Hepatocyte (in vitro differentiated cells): Measurements from ENCODE around the gene CSTF3. TPM values are rescaled to one million over a fixed set of nuclear protein-coding genes. Genes with fewer than 3 reads are reported as not detected.

Experiments used
- DNase-seq: peaks from one replicate; pipeline ENCODE4 v3.0.0-alpha.2; 2016; ENCODE audit warnings: low spot score
- H2AFZ ChIP-seq: fragments of 200-600 bp; sonication (generic); 2 replicates; pipeline ENCODE4 v1.6.0; 2016; ENCODE audit warnings: antibody characterized with exemption, mild to moderate bottlenecking
- H3K27ac ChIP-seq: fragments of 200-600 bp; sonication (generic); 2 replicates; pipeline ENCODE4 v1.5.1; 2016; ENCODE audit warnings: mild to moderate bottlenecking
- H3K27me3 ChIP-seq: fragments of 200-600 bp; sonication (generic); 2 replicates; pipeline ENCODE4 v1.6.1; 2016
- H3K36me3 ChIP-seq: fragments of 200-600 bp; sonication (generic); replicated peaks from 2 replicates; pipeline ENCODE4 v1.5.1; 2016; ENCODE audit warnings: low read depth; ENCODE audit not compliant: insufficient read depth
- H3K4me1 ChIP-seq: fragments of 200-600 bp; sonication (generic); 2 replicates; pipeline ENCODE4 v1.5.1; 2016; ENCODE audit warnings: mild to moderate bottlenecking, moderate library complexity; ENCODE audit not compliant: insufficient read depth
- H3K4me2 ChIP-seq: fragments of 200-600 bp; sonication (generic); 2 replicates; pipeline ENCODE4 v1.6.0; 2016
- H3K4me3 ChIP-seq: fragments of 200-600 bp; sonication (generic); 2 replicates; pipeline ENCODE4 v1.5.1; 2016; ENCODE audit warnings: mild to moderate bottlenecking
- H3K79me2 ChIP-seq: fragments of 200-600 bp; sonication (generic); 2 replicates; pipeline ENCODE4 v1.6.0; 2017; ENCODE audit warnings: mild to moderate bottlenecking
- H3K9me2 ChIP-seq: fragments of 200-600 bp; sonication (generic); replicated peaks from 2 replicates; pipeline ENCODE4 v1.6.0; 2017; ENCODE audit warnings: mild to moderate bottlenecking; ENCODE audit not compliant: insufficient read depth
- H3K9me3 ChIP-seq: fragments of 200-600 bp; sonication (generic); 2 replicates; pipeline ENCODE4 v1.5.1; 2016; ENCODE audit warnings: low read depth, mild to moderate bottlenecking
- H4K20me1 ChIP-seq: fragments of 200-600 bp; sonication (generic); 2 replicates; pipeline ENCODE4 v1.6.0; 2016; ENCODE audit warnings: mild to moderate bottlenecking; ENCODE audit not compliant: insufficient read depth, poor library complexity, severe bottlenecking
- EZH2 ChIP-seq: fragments of 200-600 bp; sonication (generic); IDR thresholded peaks from 2 replicates; pipeline ENCODE4 v1.6.1; 2016; ENCODE audit warnings: antibody characterized with exemption, mild to moderate bottlenecking, borderline replicate concordance
- EZH2phosphoT487 ChIP-seq: fragments of 200-600 bp; sonication (generic); IDR thresholded peaks from one replicate; pipeline ENCODE4 v1.6.1; 2018; ENCODE audit warnings: antibody characterized with exemption, mild to moderate bottlenecking, low read depth, moderate library complexity; ENCODE audit not compliant: unreplicated experiment, severe bottlenecking
- WGBS: methylation state at CpG from one replicate; pipeline ENCODE4 v1.1.6; 2016; ENCODE audit warnings: low lambda C conversion rate; ENCODE audit errors: missing lambda C conversion rate; 5-methylcytosine and 5-hydroxymethylcytosine counted together
- polyA plus RNA-seq: library from polyadenylated mRNA; unstranded; fragments of >200 nt; fragmentation: Nextera tagmentation; extraction: Ambion mirVana; gene quantifications from 2 replicates; pipeline ENCODE4 v1.2.1, GENCODE V29; 2016
- total RNA-seq: library from RNA; depleted of rRNA; stranded (reverse); fragments of >200 nt; gene quantifications from 2 replicates; pipeline ENCODE4 v1.2.3, GENCODE V29; 2014
- TF ChIP-seq, protein P1 (sequence below): fragments of 200-600 bp; sonication (generic); IDR thresholded peaks from 2 replicates; pipeline ENCODE4 v1.5.1; 2016; ENCODE audit warnings: antibody characterized with exemption, mild to moderate bottlenecking; ENCODE audit not compliant: poor library complexity

Gene CSTF3
- total and polyA plus RNA-seq, 2 experiments from 2014 or later: 33.0 to 35.6 TPM

GRCh38 chr11:33068611-33069340 is 92.5 kb downstream of the CSTF3 start:
- Histone ChIP-seq H3K27ac (no peak overlapping the region), H2AFZ (no peak overlapping the region), H3K27me3 (no peaks in the 10 kb centered on the region), H4K20me1 (no peaks in the 10 kb centered on the region), H3K9me3 (no peaks in the 10 kb centered on the region), H3K4me2 (no peak overlapping the region), H3K79me2 (no peaks in the 10 kb centered on the region), H3K9me2 (no peaks in the 10 kb centered on the region), H3K36me3 (no peaks in the 10 kb centered on the region), H3K4me3 (no peak overlapping the region), H3K4me1 (no peaks in the 10 kb centered on the region)
- no peak for DNase-seq
- TF ChIP-seq EZH2phosphoT487 (no peak), EZH2 (no peak)
- TF ChIP-seq, protein P1, sequence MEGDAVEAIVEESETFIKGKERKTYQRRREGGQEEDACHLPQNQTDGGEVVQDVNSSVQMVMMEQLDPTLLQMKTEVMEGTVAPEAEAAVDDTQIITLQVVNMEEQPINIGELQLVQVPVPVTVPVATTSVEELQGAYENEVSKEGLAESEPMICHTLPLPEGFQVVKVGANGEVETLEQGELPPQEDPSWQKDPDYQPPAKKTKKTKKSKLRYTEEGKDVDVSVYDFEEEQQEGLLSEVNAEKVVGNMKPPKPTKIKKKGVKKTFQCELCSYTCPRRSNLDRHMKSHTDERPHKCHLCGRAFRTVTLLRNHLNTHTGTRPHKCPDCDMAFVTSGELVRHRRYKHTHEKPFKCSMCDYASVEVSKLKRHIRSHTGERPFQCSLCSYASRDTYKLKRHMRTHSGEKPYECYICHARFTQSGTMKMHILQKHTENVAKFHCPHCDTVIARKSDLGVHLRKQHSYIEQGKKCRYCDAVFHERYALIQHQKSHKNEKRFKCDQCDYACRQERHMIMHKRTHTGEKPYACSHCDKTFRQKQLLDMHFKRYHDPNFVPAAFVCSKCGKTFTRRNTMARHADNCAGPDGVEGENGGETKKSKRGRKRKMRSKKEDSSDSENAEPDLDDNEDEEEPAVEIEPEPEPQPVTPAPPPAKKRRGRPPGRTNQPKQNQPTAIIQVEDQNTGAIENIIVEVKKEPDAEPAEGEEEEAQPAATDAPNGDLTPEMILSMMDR: no peak
- WGBS: 96% methylated on average over 17 of the region's 17 CpGs

GRCh38 chr11:33067294-33067693 is 94.0 kb downstream of the CSTF3 start:
- Histone ChIP-seq H3K27ac (no peak overlapping the region), H3K4me1 (peaks cover 3% of the 10 kb centered on the region), H3K9me2 (no peaks in the 10 kb centered on the region), H2AFZ (no peak overlapping the region), H4K20me1 (no peaks in the 10 kb centered on the region), H3K27me3 (no peaks in the 10 kb centered on the region), H3K4me2 (no peak overlapping the region), H3K4me3 (no peak overlapping the region), H3K9me3 (no peaks in the 10 kb centered on the region), H3K79me2 (no peaks in the 10 kb centered on the region), H3K36me3 (no peaks in the 10 kb centered on the region)
- no peak for DNase-seq
- WGBS: 89% methylated on average over 3 of the region's 3 CpGs
- TF ChIP-seq, protein P1: no peak
- TF ChIP-seq EZH2: no peak
- TF ChIP-seq EZH2phosphoT487: no peak

- H3K79me2 ChIP-seq: no peaks in the 10 kb centered on the region
- WGBS: 63% methylated on average over 22 of the region's 22 CpGs
- no peak overlapping the region for H3K4me3 ChIP-seq
- no peaks in the 10 kb centered on the region for H3K27me3 ChIP-seq
- H3K4me2 ChIP-seq: no peak overlapping the region
- H3K9me3 ChIP-seq: no peaks in the 10 kb centered on the region
- no peaks in the 10 kb centered on the region for H3K9me2 ChIP-seq
- peak; percentile 85 for DNase-seq
- no peak overlapping the region for H3K27ac ChIP-seq
- peaks cover 10% of the 10 kb centered on the region for H3K4me1 ChIP-seq
- no peaks in the 10 kb centered on the region for H3K36me3 ChIP-seq
- no peaks in the 10 kb centered on the region for H4K20me1 ChIP-seq
- TF ChIP-seq EZH2: no peak
- TF ChIP-seq, protein P1: peak; percentile 88
- TF ChIP-seq EZH2phosphoT487: no peak
- no peak overlapping the region for H2AFZ ChIP-seq
Observed at GRCh38 chr11:33065445-33066178, 95.7 kb downstream of the CSTF3 start.
